Measurements from ENCODE around the gene RBM39. TPM values are rescaled to one million over a fixed set of nuclear protein-coding genes. Genes with fewer than 3 reads are reported as not detected.
"Not testable (repeated sequence)": the region's sequence is repeated elsewhere in the genome, so short reads cannot be mapped to it uniquely, and the experiment has no call there.

The RBM39 gene
- total RNA-seq, 2 experiments from 2014 or later: 333 to 358 TPM

GRCh38 chr20:35723652-35724320 lies 18.3 kb downstream of the RBM39 start:
- ATAC-seq; DNase-seq; H3K27me3 Mint-ChIP-seq (ENCODE audit: low read depth); H3K4me3 Mint-ChIP-seq; H3K27ac Mint-ChIP-seq; H3K9me3 Mint-ChIP-seq (ENCODE audit: insufficient read depth): not testable (repeated sequence)
- peaks cover 69% of the 10 kb centered on the region for H3K36me3 Mint-ChIP-seq (ENCODE audit: low read depth)
- POLR2A ChIA-PET: interaction anchor here (0.6 kb wide), 1 partner anchor 11 kb away, joined by 3 read pairs; no protein-coding TSS in a partner anchor
- CTCF ChIA-PET: interaction anchor here (1.0 to 1.4 kb wide), 2 partner anchors 9 to 21 kb away, joined by 3 read pairs; no protein-coding TSS in a partner anchor
- peaks cover 31% of the 10 kb centered on the region for H3K4me1 Mint-ChIP-seq (ENCODE audit: low read depth)

GRCh38 chr20:35723275-35723639 lies 18.8 kb downstream of the RBM39 start:
- peaks cover 70% of the 10 kb centered on the region for H3K36me3 Mint-ChIP-seq (ENCODE audit: low read depth)
- CTCF ChIA-PET: interaction anchor here (1.0 to 1.4 kb wide), 2 partner anchors 8 to 21 kb away, joined by 3 read pairs; no protein-coding TSS in a partner anchor
- not testable (repeated sequence) for H3K27me3 Mint-ChIP-seq (ENCODE audit: low read depth); H3K27ac Mint-ChIP-seq; H3K9me3 Mint-ChIP-seq (ENCODE audit: insufficient read depth); DNase-seq; H3K4me3 Mint-ChIP-seq
- ATAC-seq: peak; percentile 14
- POLR2A ChIA-PET: interaction anchor here (0.6 kb wide), 1 partner anchor 12 kb away, joined by 3 read pairs; no protein-coding TSS in a partner anchor
- peaks cover 31% of the 10 kb centered on the region for H3K4me1 Mint-ChIP-seq (ENCODE audit: low read depth)

GRCh38 chr20:35721621-35722020 lies 20.4 kb downstream of the RBM39 start:
- no peaks in the 10 kb centered on the region for H3K9me3 Mint-ChIP-seq (ENCODE audit: insufficient read depth)

GRCh38 chr20:35721219-35721618 lies 20.8 kb downstream of the RBM39 start:
- ChIA-PET CTCF (no interaction called here), POLR2A (interaction anchor here (1.2 to 1.5 kb wide), 2 partner anchors 14 to 21 kb away, joined by 5 to 6 read pairs; partner anchors contain the start of gene RBM39)
- no peaks in the 10 kb centered on the region for H3K9me3 Mint-ChIP-seq (ENCODE audit: insufficient read depth)
- peaks cover 30% of the 10 kb centered on the region for H3K4me1 Mint-ChIP-seq (ENCODE audit: low read depth)
- H3K4me3 Mint-ChIP-seq: no peak overlapping the region
- no peaks in the 10 kb centered on the region for H3K27me3 Mint-ChIP-seq (ENCODE audit: low read depth)
- peaks cover 71% of the 10 kb centered on the region for H3K36me3 Mint-ChIP-seq (ENCODE audit: low read depth)
- DNase-seq (no peak), ATAC-seq (no peak)
- peak overlapping the region; percentile 31 for H3K27ac Mint-ChIP-seq

More at GRCh38 chr20:35721621-35722020, 20.4 kb downstream of the RBM39 start:
- Mint-ChIP-seq H3K4me1 (ENCODE audit: low read depth) (peaks cover 30% of the 10 kb centered on the region), H3K27me3 (ENCODE audit: low read depth) (no peaks in the 10 kb centered on the region), H3K27ac (peak overlapping the region; percentile 31), H3K4me3 (no peak overlapping the region), H3K36me3 (ENCODE audit: low read depth) (peaks cover 71% of the 10 kb centered on the region)
- DNase-seq (no peak), ATAC-seq (no peak)
- CTCF ChIA-PET: no interaction called here
- POLR2A ChIA-PET: interaction anchor here (1.2 to 1.5 kb wide), 2 partner anchors 14 to 20 kb away, joined by 5 to 6 read pairs; partner anchors contain the start of gene RBM39

GRCh38 chr20:35720165-35721123 lies 21.6 kb downstream of the RBM39 start:
- ATAC-seq: no peak
- CTCF ChIA-PET: interaction anchor here (0.7 to 0.8 kb wide), 2 partner anchors 9 to 21 kb away, joined by 3 read pairs; partner anchors contain the start of gene ROMO1
- Mint-ChIP-seq H3K36me3 (ENCODE audit: low read depth) (peaks cover 74% of the 10 kb centered on the region), H3K4me1 (ENCODE audit: low read depth) (peaks cover 29% of the 10 kb centered on the region), H3K9me3 (ENCODE audit: insufficient read depth) (no peaks in the 10 kb centered on the region), H3K4me3 (no peak overlapping the region), H3K27ac (no peak overlapping the region), H3K27me3 (ENCODE audit: low read depth) (no peaks in the 10 kb centered on the region)
- POLR2A ChIA-PET: interaction anchor here (0.6 to 3.3 kb wide), 10 partner anchors 8 to 22 kb away, joined by 3 to 16 read pairs (median 6); partner anchors contain the start of genes NFS1, RBM39 and ROMO1
- DNase-seq: no peak

- POLR2A ChIA-PET: interaction anchor here (0.9 to 3.3 kb wide), 9 partner anchors 9 to 20 kb away, joined by 3 to 16 read pairs (median 5); partner anchors contain the start of genes NFS1 and ROMO1
- Mint-ChIP-seq H3K4me3 (no peak overlapping the region), H3K27me3 (ENCODE audit: low read depth) (no peaks in the 10 kb centered on the region), H3K36me3 (ENCODE audit: low read depth) (peaks cover 72% of the 10 kb centered on the region), H3K4me1 (ENCODE audit: low read depth) (peaks cover 27% of the 10 kb centered on the region), H3K9me3 (ENCODE audit: insufficient read depth) (no peaks in the 10 kb centered on the region), H3K27ac (no peak overlapping the region)
- CTCF ChIA-PET: interaction anchor here (0.7 to 0.8 kb wide), 2 partner anchors 8 to 20 kb away, joined by 3 read pairs; partner anchors contain the start of gene ROMO1
- DNase-seq: no peak
- ATAC-seq: no peak
Observed at GRCh38 chr20:35719717-35720116, 22.3 kb downstream of the RBM39 start.

GRCh38 chr20:35718972-35719635 lies 23.0 kb downstream of the RBM39 start:
- Mint-ChIP-seq H3K4me3 (no peak overlapping the region), H3K36me3 (ENCODE audit: low read depth) (peaks cover 70% of the 10 kb centered on the region), H3K27me3 (ENCODE audit: low read depth) (no peaks in the 10 kb centered on the region), H3K9me3 (ENCODE audit: insufficient read depth) (no peaks in the 10 kb centered on the region), H3K27ac (no peak overlapping the region), H3K4me1 (ENCODE audit: low read depth) (peaks cover 31% of the 10 kb centered on the region)
- DNase-seq (no peak), ATAC-seq (no peak)
- ChIA-PET POLR2A (interaction anchor here (0.9 to 3.3 kb wide), 9 partner anchors 10 to 21 kb away, joined by 3 to 16 read pairs (median 5); partner anchors contain the start of genes NFS1 and ROMO1), CTCF (interaction anchor here (0.7 to 1.1 kb wide), 3 partner anchors 8 to 165 kb away, joined by 3 to 4 read pairs (median 3); partner anchors contain the start of gene ROMO1)

GRCh38 chr20:35718321-35718720 lies 23.7 kb downstream of the RBM39 start:
- H3K27me3 Mint-ChIP-seq (ENCODE audit: low read depth); DNase-seq; ATAC-seq; H3K4me3 Mint-ChIP-seq; H3K9me3 Mint-ChIP-seq (ENCODE audit: insufficient read depth); H3K27ac Mint-ChIP-seq: not testable (repeated sequence)
- H3K4me1 Mint-ChIP-seq (ENCODE audit: low read depth): peaks cover 31% of the 10 kb centered on the region
- ChIA-PET POLR2A (interaction anchor here (0.8 to 3.3 kb wide), 4 partner anchors 9 to 17 kb away, joined by 3 to 16 read pairs (median 6); no protein-coding TSS in a partner anchor), CTCF (interaction anchor here (0.6 to 1.1 kb wide), 3 partner anchors 17 to 167 kb away, joined by 3 to 4 read pairs (median 3); no protein-coding TSS in a partner anchor)
- H3K36me3 Mint-ChIP-seq (ENCODE audit: low read depth): peaks cover 71% of the 10 kb centered on the region

GRCh38 chr20:35716330-35716729 lies 25.7 kb downstream of the RBM39 start:
- no peak for ATAC-seq
- ChIA-PET CTCF (no interaction called here), POLR2A (no interaction called here)

GRCh38 chr20:35715652-35716051 lies 26.4 kb downstream of the RBM39 start:
- ChIA-PET CTCF (interaction anchor here (0.7 to 1.4 kb wide), 2 partner anchors 12 to 168 kb away, joined by 3 read pairs; no protein-coding TSS in a partner anchor), POLR2A (interaction anchor here (1.5 kb wide), 1 partner anchor 13 kb away, joined by 5 read pairs; no protein-coding TSS in a partner anchor)
- Mint-ChIP-seq H3K9me3 (ENCODE audit: insufficient read depth) (no peaks in the 10 kb centered on the region), H3K36me3 (ENCODE audit: low read depth) (peaks cover 69% of the 10 kb centered on the region), H3K4me3 (no peak overlapping the region), H3K4me1 (ENCODE audit: low read depth) (peaks cover 44% of the 10 kb centered on the region), H3K27me3 (ENCODE audit: low read depth) (no peaks in the 10 kb centered on the region), H3K27ac (peak overlapping the region; percentile 6)
- DNase-seq (no peak), ATAC-seq (no peak)

More at GRCh38 chr20:35716330-35716729, 25.7 kb downstream of the RBM39 start:
- Mint-ChIP-seq H3K27ac (no peak overlapping the region), H3K9me3 (ENCODE audit: insufficient read depth) (no peaks in the 10 kb centered on the region), H3K27me3 (ENCODE audit: low read depth) (no peaks in the 10 kb centered on the region), H3K4me3 (no peak overlapping the region), H3K36me3 (ENCODE audit: low read depth) (peaks cover 68% of the 10 kb centered on the region), H3K4me1 (ENCODE audit: low read depth) (peaks cover 38% of the 10 kb centered on the region)
- no peak for DNase-seq
